CD8-positive, alpha-beta memory T cell (primary cell): ENCODE data around the gene KCNK16. TPM values are rescaled to one million over a fixed set of nuclear protein-coding genes. Genes with fewer than 3 reads are reported as not detected.

ENCODE experiments used
- CTCF ChIA-PET: fragments of 350-600 bp; sonication (Branson Sonifier 250); formaldehyde crosslinking; loops from one replicate; lab custom pipeline; 2021; ENCODE audit warnings: antibody characterized with exemption; lab: Charles Lee
- POLR2A ChIA-PET: fragments of 350-600 bp; sonication (Branson Sonifier 250); formaldehyde crosslinking; loops from one replicate; lab custom pipeline; 2021; ENCODE audit warnings: antibody characterized with exemption; lab: Charles Lee
- DNase-seq, 5 donors: peaks; one replicate each; pipeline versions ENCODE4 v3.0.0 to v3.0.0-alpha.2; 2020 to 2022; ENCODE audit warnings: mixed read lengths in 1 of 5
- H3K27ac ChIP-seq: one replicate; pipeline ENCODE4 v1.7.0; 2013; ENCODE audit warnings: low read depth, mild to moderate bottlenecking, low read length, moderate library complexity
- H3K27me3 ChIP-seq: 2 replicates; pipeline ENCODE4 v1.7.0; 2013; ENCODE audit warnings: low read length, mild to moderate bottlenecking; ENCODE audit not compliant: insufficient read depth, poor library complexity, severe bottlenecking
- H3K36me3 ChIP-seq: 2 replicates; pipeline ENCODE4 v1.7.0; 2013; ENCODE audit warnings: mild to moderate bottlenecking, low read length, moderate library complexity; ENCODE audit not compliant: insufficient read depth
- H3K4me1 ChIP-seq: 2 replicates; pipeline ENCODE4 v1.7.0; 2013; ENCODE audit warnings: mild to moderate bottlenecking, low read length, moderate library complexity; ENCODE audit not compliant: insufficient read depth
- H3K4me3 ChIP-seq: 2 replicates; pipeline ENCODE4 v1.7.0; 2013; ENCODE audit warnings: mild to moderate bottlenecking, low read length
- H3K9me3 ChIP-seq: 2 replicates; pipeline ENCODE4 v1.7.0; 2013; ENCODE audit warnings: mild to moderate bottlenecking, low read length
- H3K27ac Mint-ChIP-seq, 8 donors: one replicate each; pipeline ENCODE4 v1.8.0; 2020 to 2021; ENCODE audit warnings: mixed read lengths in 8 of 8, mild to moderate bottlenecking in 6 of 8, inconsistent platforms in 3 of 8, moderate library complexity in 3 of 8
- H3K27me3 Mint-ChIP-seq, 2 donors: one replicate each; pipeline ENCODE4 v1.8.0; 2020 to 2021; ENCODE audit warnings: mixed read lengths in 2 of 2, mild to moderate bottlenecking in 1 of 2, moderate library complexity in 1 of 2
- H3K36me3 Mint-ChIP-seq, 3 donors: one replicate each; pipeline ENCODE4 v1.8.0; 2020 to 2021; ENCODE audit warnings: mixed read lengths in 3 of 3, inconsistent platforms in 1 of 3, mild to moderate bottlenecking in 1 of 3
- H3K4me1 Mint-ChIP-seq, 3 donors: one replicate each; pipeline ENCODE4 v1.8.0; 2020 to 2021; ENCODE audit warnings: mixed read lengths in 3 of 3, inconsistent platforms in 1 of 3, mild to moderate bottlenecking in 1 of 3
- H3K4me3 Mint-ChIP-seq, 7 donors: one replicate each; pipeline ENCODE4 v1.8.0; 2020 to 2021; ENCODE audit warnings: mixed read lengths in 7 of 7, mild to moderate bottlenecking in 6 of 7, moderate library complexity in 4 of 7, inconsistent platforms in 2 of 7
- H3K9me3 Mint-ChIP-seq, 5 donors: one replicate each; pipeline ENCODE4 v1.8.0; 2020 to 2022; ENCODE audit warnings: mixed read lengths in 5 of 5, mild to moderate bottlenecking in 3 of 5, moderate library complexity in 2 of 5, inconsistent platforms in 1 of 5
- polyA plus RNA-seq: library from polyadenylated mRNA; unstranded; fragments of 300-500 nt; fragmentation: Illumina TruSeq; gene quantifications from one replicate; pipeline ENCODE4 v1.2.3, GENCODE V29; 2021
- total RNA-seq, 2 experiments: library from RNA; stranded (reverse); gene quantifications; one replicate each; pipeline ENCODE4 v1.2.3, GENCODE V29; 2021

The KCNK16 gene
- total and polyA plus RNA-seq, 3 experiments from 2014 or later, result not detected

- Histone ChIP-seq H3K4me3 (no peak overlapping the region), H3K36me3 (no peaks in the 10 kb centered on the region), H3K27ac (no peak overlapping the region), H3K9me3 (no peaks in the 10 kb centered on the region), H3K27me3 (no peaks in the 10 kb centered on the region), H3K4me1 (no peaks in the 10 kb centered on the region)
- H3K27me3 Mint-ChIP-seq, result peaks cover 14 to 21% of the 10 kb centered on the region in 2 donors
- H3K9me3 Mint-ChIP-seq, result no peaks in the 10 kb centered on the region
- H3K4me1 Mint-ChIP-seq, result peaks cover 12 to 13% (median 12%) of the 10 kb centered on the region in 3 donors
- POLR2A ChIA-PET, result no interaction called here
- H3K27ac Mint-ChIP-seq, result no peak overlapping the region
- no peaks in the 10 kb centered on the region for H3K36me3 Mint-ChIP-seq
- CTCF ChIA-PET, result no interaction called here
- DNase-seq, result no peak
- no peak overlapping the region for H3K4me3 Mint-ChIP-seq
Measured at GRCh38 chr6:39339096-39339867, 16.8 kb upstream of the KCNK16 start.

DNA sequence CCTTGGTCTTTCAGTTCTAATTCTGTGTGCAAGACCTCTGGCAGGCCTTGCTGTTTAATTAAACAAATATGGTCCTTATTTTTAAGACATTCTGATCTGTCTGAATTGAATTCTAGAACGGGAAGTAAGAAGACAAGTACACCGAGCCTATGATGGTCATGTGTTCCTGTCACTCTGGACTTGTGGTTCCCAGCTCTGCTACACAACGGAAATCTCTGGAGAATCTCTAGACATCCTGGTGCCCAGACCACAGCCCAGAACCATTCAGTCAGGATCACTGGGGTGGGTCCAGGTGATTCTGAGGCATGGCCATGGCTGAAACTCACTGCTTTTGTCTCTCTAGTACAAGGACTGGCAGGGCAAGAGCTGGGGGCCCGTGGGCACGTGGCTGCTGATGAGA, 15.9 kb upstream of the KCNK16 start:
- Histone ChIP-seq H3K27me3 (no peaks in the 10 kb centered on the region), H3K27ac (no peak overlapping the region), H3K4me3 (no peak overlapping the region), H3K9me3 (no peaks in the 10 kb centered on the region), H3K36me3 (no peaks in the 10 kb centered on the region), H3K4me1 (no peaks in the 10 kb centered on the region)
- H3K27ac Mint-ChIP-seq, result no peak overlapping the region
- ChIA-PET POLR2A (no interaction called here), CTCF (no interaction called here)
- DNase-seq, result no peak
- peaks cover 14 to 25% of the 10 kb centered on the region in 2 donors for H3K27me3 Mint-ChIP-seq
- no peak overlapping the region for H3K4me3 Mint-ChIP-seq
- no peaks in the 10 kb centered on the region for H3K36me3 Mint-ChIP-seq
- H3K9me3 Mint-ChIP-seq, result no peaks in the 10 kb centered on the region
- H3K4me1 Mint-ChIP-seq, result peaks cover 12 to 13% (median 12%) of the 10 kb centered on the region in 3 donors

DNA sequence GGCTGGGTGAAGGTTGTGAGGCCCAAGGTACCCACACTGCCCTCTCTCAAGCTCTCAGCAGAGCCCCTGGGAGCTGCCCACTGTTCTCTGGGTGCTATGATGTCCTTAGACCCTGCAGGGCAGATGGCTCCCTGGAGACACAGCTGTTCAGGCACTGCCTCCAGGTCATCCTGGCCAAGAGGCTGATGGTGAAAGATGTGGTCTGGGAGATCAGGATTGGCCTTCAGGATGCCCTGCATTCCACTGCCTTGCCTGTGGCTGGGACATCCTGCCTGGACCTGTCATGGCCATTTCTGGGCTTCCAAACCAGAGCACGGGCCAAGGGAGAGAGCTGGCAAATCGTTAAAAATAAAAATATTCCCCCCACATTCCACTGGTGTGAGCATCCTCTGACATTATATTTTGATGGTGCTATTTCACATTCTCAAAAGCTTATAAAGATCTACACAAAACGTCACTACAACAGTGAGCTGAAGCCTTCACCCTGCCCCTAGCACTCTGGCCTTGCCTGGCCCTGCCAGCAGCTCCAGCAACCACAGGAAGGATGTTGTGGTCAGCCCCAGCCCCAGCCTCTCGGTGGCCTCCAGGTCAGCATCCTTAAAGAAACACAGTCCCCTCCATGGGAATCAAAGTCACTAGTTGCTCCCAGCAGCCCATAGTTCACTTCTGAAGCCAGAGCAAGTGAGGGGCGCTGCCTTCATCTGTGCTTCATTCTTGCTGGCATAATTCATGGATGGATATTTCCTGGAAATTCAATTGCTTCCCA, 13.5 kb upstream of the KCNK16 start:
- POLR2A ChIA-PET, result no interaction called here
- Histone ChIP-seq H3K4me3 (no peak overlapping the region), H3K27ac (no peak overlapping the region), H3K4me1 (no peaks in the 10 kb centered on the region), H3K9me3 (no peaks in the 10 kb centered on the region), H3K27me3 (peaks cover 5% of the 10 kb centered on the region), H3K36me3 (no peaks in the 10 kb centered on the region)
- no peaks in the 10 kb centered on the region for H3K9me3 Mint-ChIP-seq
- peaks cover 28 to 43% of the 10 kb centered on the region in 2 donors for H3K27me3 Mint-ChIP-seq
- H3K27ac Mint-ChIP-seq, result no peak overlapping the region
- CTCF ChIA-PET, result interaction anchor here (1.8 kb wide), 1 partner anchor 11 kb away, joined by 4 read pairs; no protein-coding TSS in a partner anchor
- H3K4me1 Mint-ChIP-seq, result peaks cover 12 to 13% (median 12%) of the 10 kb centered on the region in 3 donors
- no peak for DNase-seq
- no peaks in the 10 kb centered on the region for H3K36me3 Mint-ChIP-seq
- H3K4me3 Mint-ChIP-seq, result no peak overlapping the region

- DNase-seq, result no peak
- H3K36me3 ChIP-seq, result no peaks in the 10 kb centered on the region
- no peaks in the 10 kb centered on the region for H3K9me3 ChIP-seq
- H3K27me3 ChIP-seq, result peaks cover 5% of the 10 kb centered on the region
- no peak overlapping the region for H3K4me3 ChIP-seq
- CTCF ChIA-PET, result interaction anchor here (1.5 to 1.8 kb wide), 2 partner anchors 10 to 13 kb away, joined by 3 to 4 read pairs; no protein-coding TSS in a partner anchor
- Mint-ChIP-seq H3K9me3 (no peaks in the 10 kb centered on the region), H3K4me3 (no peak overlapping the region), H3K27ac (no peak overlapping the region), H3K4me1 (peaks cover 12 to 13% (median 12%) of the 10 kb centered on the region in 3 donors), H3K36me3 (no peaks in the 10 kb centered on the region), H3K27me3 (peaks cover 23 to 48% of the 10 kb centered on the region in 2 donors)
- POLR2A ChIA-PET, result no interaction called here
- no peak overlapping the region for H3K27ac ChIP-seq
- no peaks in the 10 kb centered on the region for H3K4me1 ChIP-seq
Measured at GRCh38 chr6:39333644-39334438, 11.3 kb upstream of the KCNK16 start.

- Mint-ChIP-seq H3K27ac (no peak overlapping the region), H3K4me1 (no peaks in the 10 kb centered on the region), H3K4me3 (no peak overlapping the region), H3K9me3 (no peaks in the 10 kb centered on the region), H3K27me3 (peaks cover 27 to 53% of the 10 kb centered on the region in 2 donors), H3K36me3 (no peaks in the 10 kb centered on the region)
- Histone ChIP-seq H3K36me3 (no peaks in the 10 kb centered on the region), H3K27ac (no peak overlapping the region), H3K9me3 (no peaks in the 10 kb centered on the region), H3K27me3 (peaks cover 5% of the 10 kb centered on the region), H3K4me3 (no peak overlapping the region), H3K4me1 (no peaks in the 10 kb centered on the region)
- no peak for DNase-seq
- POLR2A ChIA-PET, result no interaction called here
- CTCF ChIA-PET, result no interaction called here
Measured at GRCh38 chr6:39330476-39330875, 8.0 kb upstream of the KCNK16 start.

GRCh38 chr6:39330057-39330456, 7.6 kb upstream of the KCNK16 start:
- Histone ChIP-seq H3K27me3 (peaks cover 5% of the 10 kb centered on the region), H3K4me3 (no peak overlapping the region), H3K27ac (no peak overlapping the region), H3K4me1 (no peaks in the 10 kb centered on the region), H3K9me3 (no peaks in the 10 kb centered on the region), H3K36me3 (no peaks in the 10 kb centered on the region)
- ChIA-PET POLR2A (no interaction called here), CTCF (no interaction called here)
- no peaks in the 10 kb centered on the region for H3K9me3 Mint-ChIP-seq
- H3K4me3 Mint-ChIP-seq, result no peak overlapping the region
- DNase-seq, result no peak
- H3K27me3 Mint-ChIP-seq, result peaks cover 27 to 53% of the 10 kb centered on the region in 2 donors
- no peaks in the 10 kb centered on the region for H3K36me3 Mint-ChIP-seq
- H3K27ac Mint-ChIP-seq, result no peak overlapping the region
- no peaks in the 10 kb centered on the region for H3K4me1 Mint-ChIP-seq

GRCh38 chr6:39328066-39328465, 5.6 kb upstream of the KCNK16 start:
- no peak overlapping the region for H3K4me3 Mint-ChIP-seq
- no peaks in the 10 kb centered on the region for H3K36me3 Mint-ChIP-seq
- H3K27ac Mint-ChIP-seq, result no peak overlapping the region
- H3K27me3 ChIP-seq, result peaks cover 2% of the 10 kb centered on the region
- POLR2A ChIA-PET, result no interaction called here
- H3K36me3 ChIP-seq, result no peaks in the 10 kb centered on the region
- H3K9me3 ChIP-seq, result no peaks in the 10 kb centered on the region
- no peaks in the 10 kb centered on the region for H3K4me1 ChIP-seq
- no peak overlapping the region for H3K4me3 ChIP-seq
- no peak for DNase-seq
- no peaks in the 10 kb centered on the region for H3K9me3 Mint-ChIP-seq
- no peak overlapping the region for H3K27ac ChIP-seq
- CTCF ChIA-PET, result no interaction called here
- peaks cover 32 to 54% of the 10 kb centered on the region in 2 donors for H3K27me3 Mint-ChIP-seq
- H3K4me1 Mint-ChIP-seq, result no peaks in the 10 kb centered on the region
